AG09319 (cell line): ENCODE results near the gene ZW10.

Source experiments
- DNase-seq: peaks from one replicate; pipeline ENCODE4 v3.0.0-alpha.2; 2010; ENCODE audit warnings: low read depth; ENCODE audit errors: extremely low read depth
- TF ChIP-seq, protein P1 (sequence below): IDR thresholded peaks from 2 replicates; pipeline ENCODE4 v1.5.1; 2011; ENCODE audit warnings: low read depth, mild to moderate bottlenecking, inconsistent platforms, low read length, moderate library complexity

Gene ZW10

DNA sequence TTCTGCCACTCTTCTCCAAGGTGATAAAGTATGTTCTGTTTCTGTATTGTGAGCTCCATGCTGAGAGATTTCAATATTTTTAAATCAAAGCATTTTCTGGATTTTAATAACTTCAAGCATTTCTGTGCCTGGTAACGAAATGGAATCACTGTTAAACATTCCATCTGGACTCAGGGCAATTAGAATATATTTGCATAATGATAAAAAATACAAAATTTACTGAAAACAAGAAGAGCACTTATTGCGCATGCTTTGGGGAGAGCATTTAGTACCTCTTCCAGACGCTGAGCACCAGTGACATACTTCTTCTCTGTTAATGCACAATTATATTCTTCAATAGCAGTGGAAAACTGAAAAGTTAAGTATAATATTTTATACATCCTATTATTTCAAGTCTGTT is 13.3 kb downstream of the ZW10 start:
- DNase-seq, result no peak
- TF ChIP-seq, protein P1, sequence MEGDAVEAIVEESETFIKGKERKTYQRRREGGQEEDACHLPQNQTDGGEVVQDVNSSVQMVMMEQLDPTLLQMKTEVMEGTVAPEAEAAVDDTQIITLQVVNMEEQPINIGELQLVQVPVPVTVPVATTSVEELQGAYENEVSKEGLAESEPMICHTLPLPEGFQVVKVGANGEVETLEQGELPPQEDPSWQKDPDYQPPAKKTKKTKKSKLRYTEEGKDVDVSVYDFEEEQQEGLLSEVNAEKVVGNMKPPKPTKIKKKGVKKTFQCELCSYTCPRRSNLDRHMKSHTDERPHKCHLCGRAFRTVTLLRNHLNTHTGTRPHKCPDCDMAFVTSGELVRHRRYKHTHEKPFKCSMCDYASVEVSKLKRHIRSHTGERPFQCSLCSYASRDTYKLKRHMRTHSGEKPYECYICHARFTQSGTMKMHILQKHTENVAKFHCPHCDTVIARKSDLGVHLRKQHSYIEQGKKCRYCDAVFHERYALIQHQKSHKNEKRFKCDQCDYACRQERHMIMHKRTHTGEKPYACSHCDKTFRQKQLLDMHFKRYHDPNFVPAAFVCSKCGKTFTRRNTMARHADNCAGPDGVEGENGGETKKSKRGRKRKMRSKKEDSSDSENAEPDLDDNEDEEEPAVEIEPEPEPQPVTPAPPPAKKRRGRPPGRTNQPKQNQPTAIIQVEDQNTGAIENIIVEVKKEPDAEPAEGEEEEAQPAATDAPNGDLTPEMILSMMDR, result no peak

DNA sequence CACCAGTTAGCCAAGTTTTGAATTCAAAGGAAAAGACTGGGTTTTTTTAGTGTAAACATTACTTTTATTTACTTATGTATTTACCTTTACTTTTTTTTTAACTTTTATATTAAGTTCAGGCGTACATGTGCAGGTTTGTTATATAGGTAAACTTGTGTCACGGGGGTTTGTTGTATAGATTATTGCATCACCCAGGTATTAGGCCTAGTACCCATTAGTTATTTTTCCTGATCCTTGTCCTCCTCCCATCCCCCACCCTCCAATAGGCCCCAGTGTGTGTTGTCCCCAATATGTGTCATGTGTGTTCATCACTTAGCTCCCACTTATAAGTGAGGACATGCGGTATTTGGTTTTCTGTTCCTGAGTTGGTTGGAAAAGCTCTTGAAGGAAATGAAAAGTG is 20.6 kb downstream of the ZW10 start:
- no peak for DNase-seq
- TF ChIP-seq, protein P1, result no peak

DNA sequence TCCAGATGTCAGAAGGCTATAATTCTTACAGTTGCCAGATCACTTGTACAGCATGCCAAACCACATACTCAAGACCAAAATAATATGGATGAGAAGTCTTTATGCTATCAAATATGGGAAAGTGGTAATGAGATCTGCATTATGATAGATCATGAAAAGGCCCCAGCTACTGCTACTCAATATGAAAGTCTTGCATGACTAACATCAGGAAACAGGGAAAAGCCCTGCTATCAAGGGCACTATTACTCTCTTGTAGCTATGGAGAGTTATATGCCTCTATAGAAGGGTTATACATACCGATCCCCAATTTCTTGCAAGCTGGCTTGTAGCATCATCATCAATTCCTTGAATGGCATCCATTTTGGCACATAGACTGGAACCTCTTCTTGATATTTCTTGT is 37.2 kb downstream of the ZW10 start:
- TF ChIP-seq, protein P1, result no peak
- DNase-seq, result no peak

DNA sequence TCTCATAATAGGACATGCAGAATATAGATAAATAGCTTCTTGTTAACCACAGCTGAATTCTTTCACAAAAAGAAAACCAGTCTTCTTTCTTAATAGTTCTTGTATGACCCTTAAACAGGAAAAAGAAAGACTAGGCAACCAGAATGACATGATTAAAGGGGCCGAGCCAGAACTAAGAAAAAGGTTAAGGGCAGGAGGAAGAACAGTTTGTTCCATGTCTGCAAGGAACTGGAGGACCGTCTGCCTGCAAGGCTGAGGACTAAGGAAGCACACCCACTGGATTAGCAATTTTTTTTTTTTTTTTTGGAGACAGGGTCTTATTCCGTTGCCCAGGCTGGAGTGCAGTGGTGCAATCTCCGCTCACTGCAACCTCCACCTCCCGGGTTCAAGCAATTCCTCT is 41.4 kb downstream of the ZW10 start:
- TF ChIP-seq, protein P1, result no peak
- DNase-seq, result no peak

DNA sequence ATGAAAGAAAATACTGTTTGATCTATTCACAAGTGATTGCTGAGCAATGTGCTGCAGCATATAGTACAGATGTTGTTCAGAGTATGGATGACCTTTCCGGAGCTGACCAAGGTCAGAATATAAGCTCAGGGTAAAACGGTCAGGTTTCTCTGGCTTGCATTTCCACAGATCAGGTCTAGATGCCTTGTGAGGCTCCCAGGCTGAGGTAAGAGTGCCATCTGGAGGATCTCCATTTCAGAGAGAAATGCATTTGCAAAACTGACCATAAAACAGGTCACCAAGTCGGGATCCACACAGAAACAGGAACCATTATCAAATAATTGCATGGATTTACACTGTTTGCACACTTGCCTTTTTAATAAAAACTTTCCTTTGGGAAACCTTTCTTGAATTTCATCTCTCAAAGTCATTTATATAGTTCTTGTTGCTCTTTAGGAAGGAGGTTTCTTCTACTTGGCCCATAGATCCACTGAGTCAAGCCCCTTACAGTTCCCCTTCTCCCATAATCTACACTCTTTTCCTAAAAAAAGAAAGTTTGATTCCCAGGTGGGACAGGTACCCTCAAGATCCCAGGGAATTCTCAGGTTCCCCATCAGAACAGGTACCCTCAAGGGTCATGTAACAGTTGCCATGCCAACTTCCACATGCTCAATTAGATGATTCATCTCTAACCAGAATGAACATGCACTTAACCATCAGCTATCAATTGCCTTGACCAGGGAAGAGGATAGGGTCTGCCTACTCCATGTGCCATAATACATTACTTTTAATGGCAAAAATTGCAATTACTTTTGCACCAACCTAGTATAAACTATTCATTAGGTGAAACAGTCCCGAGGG is 42.4 kb downstream of the ZW10 start:
- TF ChIP-seq, protein P1, result peak; percentile 64
- peak; percentile 4 for DNase-seq

DNA sequence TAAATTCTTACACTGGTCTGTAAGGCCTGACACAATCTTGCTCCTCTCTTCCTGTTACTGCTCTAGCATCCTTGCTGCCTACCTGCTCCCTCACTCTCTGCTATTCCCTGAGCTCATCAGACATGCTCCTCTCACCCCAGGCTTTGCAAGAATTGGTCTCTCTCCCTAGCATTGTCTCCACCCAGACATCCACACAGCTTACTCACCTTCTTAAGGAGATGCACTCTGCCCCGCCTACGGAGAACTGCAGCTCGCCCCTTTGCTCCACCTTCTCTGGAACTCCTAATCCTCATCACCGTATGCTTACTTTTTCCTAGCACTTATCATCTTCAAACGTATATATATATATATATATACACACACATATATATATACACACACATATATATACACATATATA is 44.0 kb downstream of the ZW10 start:
- DNase-seq, result no peak
- TF ChIP-seq, protein P1, result no peak

DNA sequence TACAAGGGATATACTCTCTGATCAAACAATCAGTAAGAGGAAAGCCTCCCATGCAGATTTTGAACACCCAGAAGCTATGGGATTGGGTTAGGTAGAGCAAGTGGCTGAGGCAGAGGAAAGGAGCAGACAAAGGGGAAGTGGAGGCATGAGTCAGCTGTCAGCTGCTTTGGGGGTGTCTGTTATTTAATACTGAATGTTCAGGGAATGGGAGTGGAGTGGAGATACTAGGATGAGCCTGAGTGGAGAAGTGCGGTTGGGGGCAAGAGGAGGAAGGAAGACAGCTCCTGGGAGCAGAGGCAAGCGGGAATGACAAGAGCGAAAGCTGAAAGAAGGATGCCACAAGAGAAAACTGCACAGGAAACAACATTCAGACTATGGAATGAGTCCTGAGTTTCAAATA is 44.7 kb downstream of the ZW10 start:
- no peak for DNase-seq
- TF ChIP-seq, protein P1, result no peak
